H1 (cell line): ENCODE results near the gene INHBC. TPM values are rescaled to one million over a fixed set of nuclear protein-coding genes. Genes with fewer than 3 reads are reported as not detected.

Source experiments
- CTCF ChIA-PET: fragments of 300-600 bp; sonication (Branson Sonifier 250); formaldehyde crosslinking; loops from one replicate; lab custom pipeline; 2021; ENCODE audit not compliant: partially characterized antibody; lab: Charles Lee
- POLR2A ChIA-PET: fragments of 300-600 bp; sonication (Branson Sonifier 250); formaldehyde crosslinking; loops from one replicate; lab custom pipeline; 2021; ENCODE audit warnings: inconsistent platforms; ENCODE audit not compliant: partially characterized antibody; lab: Charles Lee
- DNase-seq, 2 experiments: peaks; one replicate each; pipeline versions ENCODE4 v3.0.0 to v3.0.0-alpha.2; 2010 to 2022; ENCODE audit warnings: low spot score in 2 of 2, low read depth in 1 of 2, mixed read lengths in 1 of 2
- FAIRE-seq: peaks from 2 replicates; lab custom pipeline; 2011; peaks lifted over from hg19 to GRCh38; lab: Jason Lieb, UNC
- H2AFZ ChIP-seq: 2 replicates; pipeline ENCODE4 v1.8.1; 2012; ENCODE audit warnings: low read length, inconsistent platforms
- H2AK5ac ChIP-seq: 2 replicates; pipeline ENCODE4 v1.6.1; 2013; ENCODE audit warnings: low read depth, low read length
- H2BK120ac ChIP-seq: replicated peaks from 2 replicates; pipeline ENCODE3; 2013; ENCODE audit warnings: low read depth, low read length, inconsistent platforms
- H2BK12ac ChIP-seq: 2 replicates; pipeline ENCODE4 v1.6.1; 2013; ENCODE audit warnings: low read depth, low read length
- H2BK15ac ChIP-seq: 2 replicates; pipeline ENCODE4 v1.6.1; 2013; ENCODE audit warnings: low read length
- H2BK20ac ChIP-seq: 2 replicates; pipeline ENCODE4 v1.6.1; 2013; ENCODE audit warnings: low read length
- H2BK5ac ChIP-seq: 2 replicates; pipeline ENCODE4 v1.6.1; 2013; ENCODE audit warnings: low read depth, low read length
- H3K14ac ChIP-seq: 2 replicates; pipeline ENCODE4 v1.6.1; 2013; ENCODE audit warnings: inconsistent platforms; ENCODE audit not compliant: insufficient read length
- H3K18ac ChIP-seq: 2 replicates; pipeline ENCODE4 v1.6.1; 2013; ENCODE audit warnings: low read length; ENCODE audit errors: extremely low read depth
- H3K23ac ChIP-seq: 2 replicates; pipeline ENCODE4 v1.6.1; 2013; ENCODE audit warnings: inconsistent platforms; ENCODE audit not compliant: insufficient read length
- H3K23me2 ChIP-seq: 2 replicates; pipeline ENCODE4 v1.6.1; 2013; ENCODE audit warnings: low read depth, low read length
- H3K27ac ChIP-seq: 2 replicates; pipeline ENCODE4 v1.6.1; 2011; ENCODE audit warnings: low read depth, low read length, inconsistent platforms
- H3K27me3 ChIP-seq, 4 experiments: replicated peaks in 1 of 4; 1 replicate in 1 of 4; 2 replicates in 3 of 4; pipeline versions ENCODE4 v1.6.1 to v1.8.1; 2011 to 2013; ENCODE audit warnings: low read length in 3 of 4, mild to moderate bottlenecking in 3 of 4, inconsistent platforms in 2 of 4, mixed read lengths in 2 of 4, moderate library complexity in 1 of 4; ENCODE audit not compliant: control insufficient read depth in 3 of 4, insufficient read depth in 3 of 4; ENCODE audit errors: extremely low read depth in 1 of 4
- H3K36me3 ChIP-seq, 4 experiments: 2 replicates each; pipeline versions ENCODE4 v1.6.1 to v1.8.1; 2011 to 2013; ENCODE audit warnings: mild to moderate bottlenecking in 4 of 4, low read length in 3 of 4, moderate library complexity in 2 of 4, control low read depth in 1 of 4, inconsistent platforms in 1 of 4; ENCODE audit not compliant: insufficient read depth in 4 of 4, control insufficient read depth in 2 of 4
- H3K4ac ChIP-seq: replicated peaks from 2 replicates; pipeline ENCODE3; 2013; ENCODE audit warnings: low read length, low read depth, mixed read lengths, inconsistent platforms; ENCODE audit not compliant: insufficient read length
- H3K4me1 ChIP-seq, 4 experiments: replicated peaks in 1 of 4; 1 replicate in 1 of 4; 2 replicates in 3 of 4; pipeline versions ENCODE4 v1.6.1 to v1.8.1; 2011 to 2013; ENCODE audit warnings: low read length in 3 of 4, inconsistent platforms in 2 of 4, mixed read lengths in 1 of 4; ENCODE audit not compliant: insufficient read depth in 4 of 4, control insufficient read depth in 3 of 4
- H3K4me2 ChIP-seq, 2 experiments: 2 replicates each; pipeline versions ENCODE4 v1.6.1 to v1.8.1; 2011 to 2013; ENCODE audit warnings: low read depth in 2 of 2, low read length in 2 of 2, control low read depth in 1 of 2, inconsistent platforms in 1 of 2, mild to moderate bottlenecking in 1 of 2; ENCODE audit not compliant: insufficient read depth in 1 of 2
- H3K4me3 ChIP-seq, 4 experiments: fragments of 200-600, 300-600 bp in 1 of 4; sonication (generic), shearing (Covaris generic), sonication (Bioruptor Twin) in 1 of 4; 2 replicates each; pipeline versions ENCODE4 v1.5.1 to v1.8.1; 2011 to 2016; ENCODE audit warnings: low read length in 4 of 4, low read depth in 3 of 4, control low read depth in 2 of 4, inconsistent platforms in 2 of 4, mild to moderate bottlenecking in 2 of 4, mixed read lengths in 1 of 4, moderate library complexity in 1 of 4; ENCODE audit not compliant: insufficient read depth in 2 of 4; ENCODE audit errors: extremely low read depth in 1 of 4
- H3K56ac ChIP-seq: replicated peaks from 2 replicates; pipeline ENCODE3; 2013; ENCODE audit warnings: low read depth, mild to moderate bottlenecking, mixed read lengths, low read length, inconsistent platforms; ENCODE audit not compliant: insufficient read length
- H3K79me1 ChIP-seq: 2 replicates; pipeline ENCODE4 v1.6.1; 2013; ENCODE audit warnings: low read depth, low read length, control low read depth
- H3K79me2 ChIP-seq, 2 experiments: 2 replicates each; pipeline versions ENCODE4 v1.6.1 to v1.8.1; 2012 to 2013; ENCODE audit warnings: low read length in 2 of 2, mild to moderate bottlenecking in 2 of 2, inconsistent platforms in 1 of 2; ENCODE audit not compliant: insufficient read depth in 2 of 2, control insufficient read depth in 1 of 2
- H3K9ac ChIP-seq, 4 experiments: replicated peaks in 1 of 4; 1 replicate in 1 of 4; 2 replicates in 3 of 4; pipeline versions ENCODE4 v1.6.1 to v1.8.1; 2011 to 2013; ENCODE audit warnings: low read depth in 3 of 4, low read length in 3 of 4, control low read depth in 2 of 4, mild to moderate bottlenecking in 2 of 4, moderate library complexity in 2 of 4, inconsistent platforms in 1 of 4; ENCODE audit errors: extremely low read depth in 1 of 4
- H3K9me3 ChIP-seq, 2 experiments: 2 replicates each; pipeline versions ENCODE4 v1.6.1 to v1.8.1; 2012 to 2013; ENCODE audit warnings: mild to moderate bottlenecking in 2 of 2, moderate library complexity in 2 of 2, control low read depth in 1 of 2, inconsistent platforms in 1 of 2, low read depth in 1 of 2, low read length in 1 of 2, mixed read lengths in 1 of 2; ENCODE audit not compliant: insufficient read depth in 2 of 2
- H4K20me1 ChIP-seq, 2 experiments: replicated peaks in 1 of 2; 2 replicates each; pipeline versions ENCODE3 to v1.8.1; 2011 to 2013; ENCODE audit warnings: inconsistent platforms in 2 of 2, low read length in 2 of 2, mild to moderate bottlenecking in 1 of 2; ENCODE audit not compliant: insufficient read depth in 2 of 2, control insufficient read depth in 1 of 2
- H4K5ac ChIP-seq: 2 replicates; pipeline ENCODE4 v1.6.1; 2013; ENCODE audit warnings: low read length, low read depth, mixed read lengths, inconsistent platforms; ENCODE audit not compliant: insufficient read length
- H4K8ac ChIP-seq: 2 replicates; pipeline ENCODE4 v1.8.0; 2013; ENCODE audit warnings: mild to moderate bottlenecking, moderate library complexity, low read length, inconsistent platforms; ENCODE audit not compliant: insufficient read depth; ENCODE audit errors: extremely low read depth
- H4K91ac ChIP-seq: replicated peaks from 2 replicates; pipeline ENCODE3; 2013; ENCODE audit warnings: low read length, mixed read lengths, inconsistent platforms; ENCODE audit not compliant: insufficient read length
- ASH2L ChIP-seq: fragments of 200-600, 300-600 bp; sonication (generic); IDR thresholded peaks from one replicate; pipeline ENCODE4 v1.7.1; 2017; ENCODE audit warnings: low read length
- CEBPB ChIP-seq: IDR thresholded peaks from 2 replicates; pipeline ENCODE4 v1.6.1; 2012; ENCODE audit warnings: low read depth, low read length
- CHD1 ChIP-seq: IDR thresholded peaks from 2 replicates; pipeline ENCODE4 v1.6.1; 2012; ENCODE audit warnings: low read depth, low read length, improper control_type of control experiment
- CTBP2 ChIP-seq: IDR thresholded peaks from 2 replicates; pipeline ENCODE4 v1.7.0; 2011; ENCODE audit warnings: borderline replicate concordance, mild to moderate bottlenecking, moderate library complexity, mixed read lengths, low read length; ENCODE audit not compliant: insufficient read depth, insufficient read length
- POLR2AphosphoS5 ChIP-seq: IDR thresholded peaks from 2 replicates; pipeline ENCODE4 v1.6.1; 2011; ENCODE audit warnings: low read depth, low read length
- RNF2 ChIP-seq: fragments of 200-900, 300-1000 bp; sonication (generic); IDR thresholded peaks from 2 replicates; pipeline ENCODE4 v1.7.1; 2016; ENCODE audit warnings: borderline replicate concordance, low read depth, mild to moderate bottlenecking, antibody characterized with exemption, low read length; ENCODE audit not compliant: poor library complexity, severe bottlenecking; ENCODE audit errors: missing control alignments
- SP2 ChIP-seq: IDR thresholded peaks from 2 replicates; pipeline ENCODE4 v1.6.1; 2012; ENCODE audit warnings: mild to moderate bottlenecking, low read length, inconsistent platforms
- WGBS, 2 experiments: shearing (Covaris generic) in 1 of 2; methylation state at CpG; one replicate each; pipeline versions ENCODE4 v1.1.6 to v1.1.7; 2013 to 2015; ENCODE audit warnings: low lambda C conversion rate in 2 of 2, mixed read lengths in 2 of 2, inconsistent platforms in 1 of 2, low coverage in 1 of 2, missing lambda C conversion rate in 1 of 2; ENCODE audit not compliant: insufficient replicate concordance in 2 of 2, insufficient coverage in 1 of 2, insufficient read length in 1 of 2; ENCODE audit errors: extremely low coverage in 1 of 2, missing lambda C conversion rate in 1 of 2; 5-methylcytosine and 5-hydroxymethylcytosine counted together
- polyA plus RNA-seq, 7 experiments: library from polyadenylated mRNA; depleted of rRNA in 3 of 7; stranded (reverse) in 5 of 7; unstranded in 2 of 7; fragments of >200 nt in 5 of 7; fragments of 200-250 nt in 2 of 7; gene quantifications; 1 replicate in 5 of 7; 2 replicates in 1 of 7; 4 replicates in 1 of 7; pipeline versions ENCODE4 v1.2.1 to v1.2.3, GENCODE V29; 2011 to 2013; ENCODE audit warnings: missing spikeins in 2 of 7, mixed read lengths in 2 of 7
- total RNA-seq: library from RNA; stranded (reverse); fragmentation: NEBNext Ultra II Directional; extraction: Animal tissue kit (Norgen Biotek cat#: 25700); gene quantifications from 2 replicates; pipeline ENCODE4 v1.2.1, GENCODE V29; 2021
- TF ChIP-seq, protein P1 (sequence below): IDR thresholded peaks from 2 replicates; pipeline ENCODE4 v1.6.1; 2012; ENCODE audit warnings: low read length, inconsistent platforms

The INHBC gene
- total and polyA plus RNA-seq, 2 of the 8 experiments (the other 6 are each of a cell fraction or from before 2014, with no cell fraction given), result 0.15 TPM; not detected in 1

- no peaks in the 10 kb centered on the region for H4K20me1 ChIP-seq
- H3K14ac ChIP-seq, result no peak overlapping the region
- H2BK20ac ChIP-seq, result no peak overlapping the region
- H3K4me2 ChIP-seq, result no peak overlapping the region
- no peak overlapping the region; the same call in 1 of the 2 replicates for H2AK5ac ChIP-seq
- FAIRE-seq, result no peak
- H4K8ac ChIP-seq, result no peak overlapping the region
- no peak overlapping the region for H2BK5ac ChIP-seq
- no peak overlapping the region for H3K27ac ChIP-seq
- no peak overlapping the region for H3K4me3 ChIP-seq
- no peak overlapping the region for H4K91ac ChIP-seq
- no peak overlapping the region for H3K9ac ChIP-seq
- DNase-seq, result peak in 1 of 2 experiments; percentile 39
- H2BK120ac ChIP-seq, result no peak overlapping the region
- CTCF ChIA-PET, result interaction anchor here (2.4 to 4.2 kb wide), 3 partner anchors 52 to 94 kb away, joined by 7 to 19 read pairs (median 13); partner anchors contain the start of gene INHBE
- no peak overlapping the region for H3K23ac ChIP-seq
- H3K27me3 ChIP-seq, result no peaks in the 10 kb centered on the region
- no peaks in the 10 kb centered on the region for H3K79me2 ChIP-seq
- no peak overlapping the region for H2BK12ac ChIP-seq
- H3K36me3 ChIP-seq, result no peaks in the 10 kb centered on the region
- H3K4ac ChIP-seq, result no peak overlapping the region
- no peak overlapping the region for H3K18ac ChIP-seq
- H3K79me1 ChIP-seq, result no peaks in the 10 kb centered on the region
- H4K5ac ChIP-seq, result no peak overlapping the region
- H3K23me2 ChIP-seq, result no peaks in the 10 kb centered on the region
- 81% methylated on average over 5 of the region's 5 CpGs; no CpG with 5 or more reads in 1 of the 2 experiments for WGBS, 2 experiments
- TF ChIP-seq RNF2 (no peak), SP2 (no peak), CTBP2 (no peak), ASH2L (no peak), POLR2AphosphoS5 (no peak), CEBPB (no peak), CHD1 (no peak)
- TF ChIP-seq, protein P1, sequence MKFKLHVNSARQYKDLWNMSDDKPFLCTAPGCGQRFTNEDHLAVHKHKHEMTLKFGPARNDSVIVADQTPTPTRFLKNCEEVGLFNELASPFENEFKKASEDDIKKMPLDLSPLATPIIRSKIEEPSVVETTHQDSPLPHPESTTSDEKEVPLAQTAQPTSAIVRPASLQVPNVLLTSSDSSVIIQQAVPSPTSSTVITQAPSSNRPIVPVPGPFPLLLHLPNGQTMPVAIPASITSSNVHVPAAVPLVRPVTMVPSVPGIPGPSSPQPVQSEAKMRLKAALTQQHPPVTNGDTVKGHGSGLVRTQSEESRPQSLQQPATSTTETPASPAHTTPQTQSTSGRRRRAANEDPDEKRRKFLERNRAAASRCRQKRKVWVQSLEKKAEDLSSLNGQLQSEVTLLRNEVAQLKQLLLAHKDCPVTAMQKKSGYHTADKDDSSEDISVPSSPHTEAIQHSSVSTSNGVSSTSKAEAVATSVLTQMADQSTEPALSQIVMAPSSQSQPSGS, result no peak
- no peaks in the 10 kb centered on the region for H3K9me3 ChIP-seq
- no peak overlapping the region for H3K56ac ChIP-seq
- POLR2A ChIA-PET, result interaction anchor here (0.8 to 1.1 kb wide), 2 partner anchors 54 to 91 kb away, joined by 3 to 4 read pairs; partner anchors contain the start of gene INHBE
- H3K4me1 ChIP-seq, result peaks cover 0 to 2% (median 0%) of the 10 kb centered on the region in 4 experiments; a peak in 1 of 7 replicates
- no peak overlapping the region for H2BK15ac ChIP-seq
- H2AFZ ChIP-seq, result no peak overlapping the region
Observed at GRCh38 chr12:57401165-57401564, 33.4 kb upstream of the INHBC start.
